Erythroblast (primary cell): ENCODE data around the gene CD74.

Source experiments
- GATA1 ChIP-seq: IDR thresholded peaks from 2 replicates; pipeline ENCODE4 v1.6.1; 2011; ENCODE audit warnings: low read depth, mild to moderate bottlenecking, control low read depth, low read length, moderate library complexity
- POLR2A ChIP-seq: IDR thresholded peaks from 2 replicates; pipeline ENCODE4 v1.6.1; 2011; ENCODE audit warnings: mild to moderate bottlenecking, low read length

GRCh38 chr5:150397146-150397781 is 15.4 kb downstream of the CD74 start:
- TF ChIP-seq POLR2A (no peak), GATA1 (no peak)
